SH-SY5Y (cell line): Measurements from ENCODE around the gene TNIK.

ENCODE experiments used
- GATA2 ChIP-seq: IDR thresholded peaks from 2 replicates; pipeline ENCODE4 v1.6.1; 2011; ENCODE audit warnings: mild to moderate bottlenecking, low read depth, low read length
- GATA3 ChIP-seq: IDR thresholded peaks from 2 replicates; pipeline ENCODE4 v1.6.1; 2011; ENCODE audit warnings: low read depth, mild to moderate bottlenecking, low read length, moderate library complexity

DNA sequence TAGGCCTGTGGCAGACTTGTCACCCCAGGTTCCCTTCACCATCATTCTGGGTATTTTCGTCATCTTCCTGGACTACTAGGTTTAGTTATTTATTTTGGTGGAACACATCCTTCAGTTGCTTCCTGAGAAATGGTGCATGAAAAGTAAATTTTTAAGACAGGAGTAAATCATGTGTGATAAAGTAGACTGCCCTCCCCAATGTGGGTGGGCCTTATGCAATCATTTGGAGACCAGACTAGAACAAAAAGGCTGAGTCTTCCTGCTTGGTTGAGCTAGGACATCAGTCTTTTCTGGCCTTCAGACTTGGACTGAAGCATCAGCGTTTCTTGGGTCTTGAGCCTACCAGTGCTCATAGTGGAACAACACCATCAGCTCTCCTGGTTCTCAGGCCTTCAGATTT lies 382.9 kb downstream of the TNIK start:
- TF ChIP-seq GATA3 = no peak
- TF ChIP-seq GATA2 = no peak
